GM18505 (cell line): ENCODE data around the gene RBKS.

ENCODE experiments used
- ATAC-seq: cut with Tn5 transposase; IDR thresholded peaks from one replicate; pipeline ENCODE4 v1.9.1; 2021; ENCODE audit not compliant: unreplicated experiment
- POLR2A ChIP-seq: IDR thresholded peaks from 4 replicates; pipeline ENCODE4 v1.6.1; 2011; ENCODE audit warnings: borderline replicate concordance; ENCODE audit not compliant: insufficient read depth, insufficient read length; ENCODE audit errors: extremely low read depth

Gene RBKS

DNA sequence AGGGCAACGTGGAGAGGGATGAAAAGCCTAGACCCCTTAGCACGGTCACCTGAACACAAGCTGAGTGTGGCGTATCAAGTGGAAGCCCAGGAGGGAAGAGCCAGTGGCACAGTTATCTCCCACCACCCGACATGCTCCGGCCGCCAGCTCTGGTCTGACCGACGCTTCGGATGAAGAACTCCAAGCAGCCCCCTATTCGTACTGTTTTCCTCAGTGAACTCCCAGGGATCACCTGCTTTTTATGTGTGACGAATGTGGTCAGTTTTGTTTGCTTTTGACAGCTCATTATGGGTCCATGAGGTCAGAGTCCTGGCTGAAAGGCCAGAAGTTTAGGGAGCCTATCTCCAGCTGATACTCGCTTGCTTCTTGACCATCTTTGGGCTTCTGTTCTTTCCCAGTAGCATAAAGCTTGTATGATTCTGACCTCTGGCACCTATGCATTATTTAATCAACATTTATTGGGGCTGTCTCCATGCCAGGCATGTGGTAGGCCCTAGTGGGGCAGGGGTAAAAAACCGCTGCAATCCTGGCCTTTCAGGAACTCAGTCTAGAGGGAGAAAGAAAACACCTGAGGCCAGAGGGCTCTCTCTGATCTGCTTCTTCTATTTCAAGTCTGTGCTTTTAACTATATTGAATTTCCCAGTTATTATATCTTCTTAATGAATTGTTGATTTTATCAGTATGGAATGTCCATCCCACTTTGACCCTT, 151.7 kb downstream of the RBKS start:
- TF ChIP-seq POLR2A = no peak
- ATAC-seq = no peak

DNA sequence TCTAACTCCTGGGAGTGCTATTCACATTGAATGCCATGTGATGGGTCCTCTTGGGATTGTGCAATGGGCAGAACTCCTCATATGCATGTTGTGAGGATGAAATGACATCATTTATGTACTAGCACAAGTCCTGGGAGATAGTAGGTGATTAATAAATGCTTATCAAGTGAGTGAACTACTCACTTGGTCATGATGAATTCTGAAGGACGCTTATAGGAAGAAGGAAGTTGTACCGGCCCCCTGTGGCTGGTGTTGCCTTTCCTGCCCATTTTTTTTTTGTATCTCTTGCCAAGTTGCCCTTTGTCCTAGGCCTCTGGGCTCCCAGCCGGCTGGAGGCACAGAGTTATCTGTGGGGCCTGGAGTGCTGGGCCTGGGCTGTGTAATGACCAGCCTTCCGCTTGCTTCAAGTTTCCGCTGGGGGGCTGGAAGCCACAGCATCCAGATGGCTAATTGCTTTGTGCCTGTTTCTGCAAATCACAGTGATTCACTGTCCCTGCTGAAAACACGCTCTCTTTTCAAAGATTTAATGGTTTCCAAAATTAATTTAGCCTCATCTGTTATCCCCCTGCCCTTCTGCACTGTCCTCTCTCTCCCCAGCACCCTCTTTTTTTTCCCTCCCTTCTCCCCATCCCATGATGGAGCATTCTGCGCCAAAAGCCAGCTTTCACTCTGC, 152.4 kb downstream of the RBKS start:
- no peak for ATAC-seq
- TF ChIP-seq POLR2A = no peak

DNA sequence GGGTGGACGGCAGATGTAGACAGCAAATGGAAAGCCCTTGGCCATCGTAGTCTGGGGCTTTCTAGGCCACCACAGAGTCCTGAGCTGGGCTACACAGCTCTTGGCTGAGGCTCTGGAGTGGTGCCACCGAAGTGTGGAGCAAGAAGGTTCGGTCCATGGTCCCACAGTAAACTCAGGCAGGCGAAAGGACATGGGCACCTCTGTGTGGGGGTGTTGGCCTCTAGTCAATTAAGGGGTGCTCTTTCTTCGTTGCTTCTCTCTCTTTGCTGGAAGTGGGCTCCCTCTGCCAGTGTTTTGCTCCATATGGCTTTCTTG, 153.3 kb downstream of the RBKS start:
- no peak for TF ChIP-seq POLR2A
- no peak for ATAC-seq

DNA sequence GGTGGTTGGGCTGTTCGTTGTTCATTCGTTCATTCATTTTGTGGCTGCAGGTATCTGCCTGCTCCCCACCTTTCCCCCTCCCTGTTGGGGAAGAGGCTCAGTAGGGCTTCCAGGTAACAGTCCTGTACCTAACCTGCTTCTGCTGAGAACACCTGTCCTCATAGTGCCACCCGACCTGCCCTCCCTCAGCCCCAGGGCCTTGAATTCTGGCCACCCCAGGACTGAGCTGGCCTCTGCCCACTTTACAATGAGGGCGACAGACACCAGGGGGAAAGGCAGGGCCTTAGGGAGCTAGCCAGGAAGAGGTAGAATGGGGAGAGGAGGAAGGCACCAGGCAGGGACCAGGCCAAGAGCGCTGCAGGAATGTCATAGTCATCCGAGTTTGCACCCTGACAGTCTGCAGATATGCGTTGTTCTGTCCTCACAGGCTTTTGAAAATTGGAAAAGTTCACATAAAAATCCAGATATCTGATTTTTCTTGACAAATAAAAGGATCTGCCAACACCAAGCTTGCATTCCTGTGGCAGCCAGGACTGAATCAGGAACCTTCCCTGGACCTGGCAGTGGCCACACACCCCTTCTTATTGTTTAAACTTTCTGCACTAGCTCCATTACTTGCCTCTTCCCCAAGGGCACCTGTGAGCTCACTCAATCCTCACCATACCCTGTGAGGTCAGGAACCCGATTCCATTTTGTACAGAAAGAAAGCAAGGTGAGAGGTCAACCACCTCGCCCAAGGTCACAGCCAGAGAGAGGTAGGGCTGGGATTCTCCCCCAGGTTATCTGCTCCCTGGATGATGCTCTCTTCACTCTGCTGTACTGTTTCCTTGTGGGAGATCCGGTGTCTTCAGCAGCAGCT, 153.9 kb downstream of the RBKS start:
- TF ChIP-seq POLR2A = no peak
- no peak for ATAC-seq

DNA sequence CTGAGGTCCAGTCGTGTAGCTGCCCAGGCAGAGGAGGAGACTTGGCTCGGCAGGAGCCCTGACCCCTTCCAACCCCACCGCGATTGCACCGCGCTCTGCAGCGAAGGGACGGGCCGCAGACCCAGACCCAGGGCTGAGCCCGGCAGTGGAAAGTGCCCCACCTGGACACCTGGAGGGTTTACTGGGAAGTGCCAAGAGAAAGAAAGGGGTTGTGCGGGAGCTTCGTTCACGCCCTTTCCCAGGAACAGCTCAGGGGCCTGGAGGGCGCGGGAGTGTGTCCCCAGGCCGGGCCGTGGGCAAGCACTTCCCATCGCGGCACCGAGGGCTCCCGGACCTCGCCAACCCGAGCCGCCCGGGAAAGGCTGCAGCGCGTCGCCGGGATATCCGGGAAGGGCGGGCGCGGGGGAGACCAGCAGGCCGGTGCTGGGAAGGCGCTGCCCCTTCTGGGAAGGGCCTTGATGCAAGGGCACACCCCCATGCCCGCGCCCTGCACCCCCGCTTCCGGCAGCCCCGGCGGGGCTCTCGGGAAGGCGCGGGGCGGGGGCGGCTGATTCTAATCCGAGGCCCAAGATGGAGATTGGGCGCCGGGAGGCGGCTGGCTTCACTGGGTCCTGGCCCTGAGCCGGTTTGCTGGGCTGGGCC, 154.8 kb downstream of the RBKS start:
- ATAC-seq = no peak

DNA sequence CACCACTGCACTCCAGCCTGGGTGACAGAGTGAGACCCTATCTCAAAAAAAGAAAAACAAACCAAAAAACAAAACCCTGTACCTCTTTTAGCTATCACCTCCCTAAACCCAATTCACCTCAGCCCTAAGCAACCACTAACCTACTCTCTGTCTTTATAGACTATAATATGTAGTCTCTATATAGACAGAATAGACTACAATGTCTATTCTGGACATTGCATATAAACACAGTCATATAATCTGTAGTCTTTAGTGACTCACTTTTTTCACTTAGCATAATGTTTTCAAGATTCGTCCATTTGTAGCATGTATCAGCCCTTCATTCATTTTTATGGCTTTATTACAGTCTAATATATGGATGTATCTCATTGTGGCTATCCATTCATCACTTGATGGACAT, 155.9 kb downstream of the RBKS start:
- TF ChIP-seq POLR2A = no peak
- no peak for ATAC-seq

More for the DNA sequence above, 154.8 kb downstream of the RBKS start:
- TF ChIP-seq POLR2A = no peak
